ENCODE results near the gene ZBTB42. TPM values are rescaled to one million over a fixed set of nuclear protein-coding genes. Genes with fewer than 3 reads are reported as not detected.

The ZBTB42 gene
- total and polyA plus RNA-seq, 2 donors (not counting 3 experiments of a cell fraction or from before 2014, with no cell fraction given), result 3.1 to 3.8 TPM

- FAIRE-seq, result no peak
- H3K27me3 ChIP-seq (ENCODE audit: control insufficient read depth in 2 of 2, insufficient read depth in 2 of 2, low read length in 2 of 2), result no peaks in the 10 kb centered on the region
- H3K36me3 ChIP-seq (ENCODE audit: control insufficient read depth in 2 of 2, extremely low read depth in 1 of 2, insufficient read depth in 2 of 2, low read length in 2 of 2), result no peaks in the 10 kb centered on the region
- no peaks in the 10 kb centered on the region for H3K9me1 ChIP-seq (replicated peaks; ENCODE audit: control insufficient read depth, extremely low read depth, insufficient read depth, low read length)
- dilution Hi-C loops (cut with MboI; ENCODE audit: extremely low pct_ligation_motif_present, low sequenced_read_pairs) (no loop called here), intact Hi-C loops (cut with micrococcal nuclease) (loop anchor here (1.0 to 5.0 kb wide), 4 partner anchors 32 to 75 kb away; partner anchors contain the start of genes AKT1, CEP170B and SIVA1)
- no peak overlapping the region for H3K9ac ChIP-seq (replicated peaks; ENCODE audit: extremely low read depth, insufficient read depth, low read length)
- H3K4me3 ChIP-seq (replicated peaks in 1 of 3; ENCODE audit: insufficient read depth in 1 of 3, low read depth in 1 of 3, low read length in 3 of 3), result peak overlapping the region in 1 of 3 experiments; percentile 39
- no peak for DNase-seq (ENCODE audit: low read depth, low spot score)
- H4K20me1 ChIP-seq (replicated peaks; ENCODE audit: control insufficient read depth, extremely low read depth, insufficient read depth, low read length), result no peaks in the 10 kb centered on the region
- no TSS peak for BruUV-seq (replicated peaks)
- H3K27ac ChIP-seq (ENCODE audit: insufficient read depth, low read depth, low read length), result no peak overlapping the region
- H3K9me3 ChIP-seq (replicated peaks; ENCODE audit: control insufficient read depth, insufficient read depth, low read length), result no peaks in the 10 kb centered on the region
- H2AFZ ChIP-seq (ENCODE audit: low read depth, low read length), result peak overlapping the region; percentile 1
- peak overlapping the region; percentile 7 for H3K4me2 ChIP-seq (ENCODE audit: insufficient read depth, low read length)
- H3K4me1 ChIP-seq (ENCODE audit: control insufficient read depth, extremely low read depth, insufficient read depth, low read length), result peaks cover 10% of the 10 kb centered on the region
- H3K79me2 ChIP-seq (ENCODE audit: control insufficient read depth, insufficient read depth, low read length), result no peaks in the 10 kb centered on the region
- no peak for TF ChIP-seq GATA2 (IDR thresholded peaks at IDR 0.05; ENCODE audit: insufficient read depth, insufficient read length, low read depth, low read length)
- no peak for TF ChIP-seq CTCF (IDR thresholded peaks at IDR 0.05; ENCODE audit: extremely low read depth in 1 of 2, insufficient read depth in 1 of 2, low read depth in 1 of 2, low read length in 2 of 2)
- no peak for TF ChIP-seq POLR2A (IDR thresholded peaks at IDR 0.05; ENCODE audit: low read depth, low read length)
- TF ChIP-seq FOS (IDR thresholded peaks at IDR 0.05; ENCODE audit: borderline replicate concordance, insufficient read depth, low read length), result no peak
- TF ChIP-seq EZH2 (IDR thresholded peaks at IDR 0.05; ENCODE audit: borderline replicate concordance, low read depth, low read length, severe bottlenecking), result no peak
- TF ChIP-seq JUN (IDR thresholded peaks at IDR 0.05; ENCODE audit: borderline replicate concordance, insufficient read depth, insufficient read length, low read depth), result no peak
- no peak for TF ChIP-seq MYC (IDR thresholded peaks at IDR 0.05; ENCODE audit: low read depth, low read length)
- TF ChIP-seq MAX (IDR thresholded peaks at IDR 0.05; ENCODE audit: insufficient read depth, insufficient read length), result no peak
- no peak for TF ChIP-seq POLR2AphosphoS5 (IDR thresholded peaks at IDR 0.05; ENCODE audit: insufficient read depth, low read depth, low read length)
- ChIA-PET CTCF (interaction anchor here (0.6 to 3.9 kb wide), 16 partner anchors 13 to 263 kb away, joined by 3 to 117 read pairs (median 3); partner anchors contain the start of genes CEP170B, SIVA1 and ZBTB42), POLR2A (no interaction called here)
These were observed 25.9 kb downstream of the ZBTB42 start for GRCh38 chr14:104826861-104827176.
